Left ventricle myocardium superior (tissue), 1 donor: ENCODE results near the gene FAM53A. TPM values are rescaled to one million over a fixed set of nuclear protein-coding genes. Genes with fewer than 3 reads are reported as not detected.

Source experiments
- ATAC-seq: fragments of 200-7000 bp; cut with Tn5 transposase; one replicate; pipeline ENCODE4 v1.9.1; 2020; ENCODE audit warnings: mild to moderate bottlenecking, moderate library complexity
- DNase-seq: peaks from one replicate; pipeline ENCODE4 v3.0.0-alpha.2; 2020
- intact Hi-C: fragments of 100-400 bp; cut with micrococcal nuclease; formaldehyde crosslinking; loops from one replicate; pipeline ENCODE4 v1.11.0; 2022
- total RNA-seq: library from RNA; stranded (reverse); fragmentation: NEBNext Ultra II Directional; extraction: Animal tissue kit (Norgen Biotek cat#: 25700); gene quantifications from one replicate; pipeline ENCODE4 v1.2.1, GENCODE V29; 2021
- donor health status: DM: no; HTN: yes; CAD: no; lungs with severe emphysema.

Gene FAM53A
- total RNA-seq, 1 donor from 2014 or later: 1.3 TPM

DNA sequence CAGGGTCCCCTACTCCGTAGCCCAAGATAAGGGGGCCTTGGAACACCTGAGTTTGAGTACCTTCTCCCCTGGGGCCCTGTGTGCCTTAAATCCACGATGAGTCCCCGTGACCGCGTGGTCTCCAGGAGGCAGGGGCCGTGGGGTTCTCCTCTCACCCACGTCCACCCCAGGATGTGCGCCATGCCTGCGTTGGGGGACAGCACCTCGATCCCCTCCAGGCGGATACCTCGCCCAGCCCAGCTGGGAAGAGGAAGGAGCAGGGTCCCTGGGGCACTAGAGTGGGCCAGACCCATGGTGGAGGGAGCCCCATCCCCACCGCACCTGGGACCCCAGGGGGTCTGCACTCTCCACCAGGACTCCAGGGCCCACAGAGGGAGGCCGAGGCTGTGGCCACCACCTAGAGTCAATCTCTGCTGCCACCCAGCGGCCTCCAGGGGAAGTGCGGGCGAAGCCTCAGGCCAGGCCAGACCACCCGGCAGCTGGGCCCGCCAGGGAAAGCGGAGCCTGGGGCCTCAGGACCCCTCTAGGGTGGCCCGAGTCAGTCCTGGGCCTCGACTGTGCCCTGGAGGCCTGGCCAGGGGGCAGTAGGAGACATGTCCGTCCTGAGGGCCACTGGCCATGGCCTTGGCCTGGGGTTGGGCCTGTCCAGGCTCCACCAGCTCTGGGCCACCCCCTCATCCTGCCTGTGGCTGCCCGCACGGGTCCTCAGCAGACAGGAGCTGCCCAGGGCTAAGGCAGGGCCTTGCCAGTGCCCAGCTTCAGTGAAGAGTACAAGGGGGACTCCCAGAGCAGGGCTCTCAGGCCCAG, 55.0 kb downstream of the FAM53A start:
- DNase-seq (peak; percentile 79), ATAC-seq (peak; percentile 81)
- intact Hi-C loops: no loop called here

DNA sequence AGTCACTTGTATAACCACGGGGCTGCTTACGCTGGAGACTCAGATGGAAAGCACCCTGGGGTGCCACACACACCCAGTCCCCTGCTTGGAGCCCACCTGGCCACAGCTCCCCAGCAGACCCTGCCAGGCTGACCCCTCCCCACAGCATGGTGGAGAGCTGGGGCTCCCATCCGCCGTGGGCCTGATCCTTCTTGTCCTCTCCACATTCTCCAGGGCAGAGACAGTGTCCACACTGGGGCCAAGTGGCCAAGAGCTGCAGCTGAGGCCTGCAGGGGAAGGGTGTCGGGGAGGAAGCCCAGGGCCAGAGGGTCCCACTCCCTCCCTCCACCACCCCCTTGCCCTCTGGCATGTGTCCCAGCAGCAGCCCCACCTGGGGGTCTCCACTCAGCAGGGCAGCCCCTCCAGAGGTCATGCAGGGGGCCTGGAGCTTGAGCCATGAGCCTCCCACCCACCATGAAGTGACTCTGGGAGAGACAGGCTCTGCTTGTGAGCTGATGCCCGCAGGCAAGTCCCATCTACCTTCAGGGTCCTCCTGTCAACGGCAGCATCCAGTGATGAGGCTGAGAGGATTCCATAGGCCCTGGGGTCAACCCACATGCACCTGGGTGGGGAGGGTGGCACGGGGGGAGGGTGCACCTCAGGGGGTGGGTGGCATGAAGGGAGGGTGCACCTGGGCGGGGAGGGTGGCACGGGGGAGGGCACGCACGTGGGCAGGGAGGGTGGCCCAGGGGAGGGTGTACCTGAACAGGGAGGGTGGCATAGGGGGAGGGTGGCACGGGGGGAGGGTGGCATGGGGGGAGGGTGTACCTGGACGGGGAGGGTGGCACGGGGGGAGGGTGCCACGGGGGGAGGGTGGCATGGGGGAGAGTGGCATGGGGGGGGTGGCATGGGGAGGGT, 56.4 kb downstream of the FAM53A start:
- DNase-seq: no peak
- no peak for ATAC-seq
- intact Hi-C loops: no loop called here

DNA sequence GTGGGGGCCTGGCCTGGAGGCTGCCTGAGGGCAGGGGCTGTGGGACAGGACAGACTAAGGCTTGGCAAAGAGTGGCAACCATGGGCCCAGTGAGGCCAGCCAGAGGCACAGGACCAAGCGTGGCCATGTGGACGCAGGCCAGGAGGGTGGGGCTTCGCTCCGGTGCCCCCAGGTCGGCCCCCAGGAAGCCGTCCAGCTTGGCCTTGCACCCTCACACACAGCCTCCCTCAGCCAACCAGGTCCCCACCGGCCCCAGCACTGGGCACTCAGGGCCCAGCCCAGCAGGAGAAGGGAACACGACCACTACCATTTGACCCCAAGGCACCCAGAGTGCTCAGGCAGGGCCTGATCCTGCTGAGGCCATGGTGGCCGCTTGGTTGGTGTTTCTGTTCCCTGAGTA, 57.2 kb downstream of the FAM53A start:
- ATAC-seq: no peak
- no peak for DNase-seq
- intact Hi-C loops: no loop called here

DNA sequence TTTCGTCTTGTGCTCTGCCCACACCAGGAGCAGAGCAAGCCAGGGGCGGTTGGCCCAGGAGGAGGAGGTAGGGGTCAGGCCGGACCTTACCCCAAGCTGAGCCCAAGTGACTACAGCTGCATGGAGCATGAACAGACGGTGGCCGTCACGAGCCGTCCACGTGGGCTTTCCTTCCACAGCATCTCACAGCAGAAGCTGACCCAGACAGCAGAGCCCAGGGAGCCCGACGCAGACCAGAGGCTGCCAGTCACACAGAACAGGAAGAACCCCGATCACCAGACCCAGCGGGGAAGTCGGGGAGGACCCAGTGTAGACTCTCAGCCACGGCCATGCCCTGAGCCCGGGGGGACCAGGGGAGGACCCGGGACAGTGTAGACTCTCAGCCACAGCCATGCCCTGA, 58.0 kb downstream of the FAM53A start:
- DNase-seq (no peak), ATAC-seq (no peak)
- intact Hi-C loops: no loop called here

- intact Hi-C loops: no loop called here
- ATAC-seq: no peak
- DNase-seq: no peak
Measured at GRCh38 chr4:1625600-1626138, 58.4 kb downstream of the FAM53A start.

- ATAC-seq (no peak), DNase-seq (no peak)
- intact Hi-C loops: no loop called here
Measured at GRCh38 chr4:1624519-1624910, 59.6 kb downstream of the FAM53A start.

GRCh38 chr4:1623821-1624518, 60.1 kb downstream of the FAM53A start:
- DNase-seq (no peak), ATAC-seq (no peak)
- intact Hi-C loops: no loop called here

DNA sequence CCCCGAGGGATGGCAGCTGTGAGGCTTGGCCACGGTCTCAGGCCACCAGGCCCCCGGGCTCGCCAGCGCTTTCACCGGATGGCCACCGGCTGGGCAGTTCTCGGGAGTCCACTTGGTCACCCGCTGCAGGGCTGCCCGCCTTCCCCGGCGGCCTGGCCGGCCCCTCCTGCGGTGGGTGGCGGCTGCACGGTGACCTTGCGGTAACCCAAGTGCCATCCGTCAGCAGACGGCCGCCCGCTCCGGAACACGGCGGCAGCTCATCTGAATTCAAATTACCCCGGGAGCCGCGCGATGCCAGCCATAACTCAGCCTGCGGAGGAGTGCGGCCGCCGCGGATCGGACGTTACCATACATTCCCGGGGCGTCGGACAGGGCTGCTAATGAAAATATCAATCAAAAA, 60.7 kb downstream of the FAM53A start:
- DNase-seq (no peak), ATAC-seq (no peak)
- intact Hi-C loops: no loop called here

DNA sequence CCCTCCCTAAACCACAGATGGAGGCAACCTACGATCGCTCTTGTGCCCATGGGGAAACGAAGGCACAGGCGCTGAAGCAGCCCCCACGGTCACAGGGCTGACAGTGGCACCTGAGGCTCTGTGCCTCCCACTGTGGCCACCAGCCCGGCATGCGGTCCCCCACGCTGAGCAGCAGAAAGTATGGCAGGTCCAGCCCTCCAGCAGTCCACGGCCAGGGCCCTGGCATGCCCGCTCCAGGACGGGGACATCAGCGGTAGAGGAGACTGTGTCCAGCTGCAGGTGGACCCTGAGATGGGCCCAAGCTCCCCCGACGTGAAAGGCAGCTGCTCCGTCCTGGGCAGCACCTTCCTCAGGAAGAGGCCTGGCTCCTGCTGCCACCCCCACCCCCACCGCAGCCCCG, 61.2 kb downstream of the FAM53A start:
- intact Hi-C loops: no loop called here
- DNase-seq (no peak), ATAC-seq (no peak)

DNA sequence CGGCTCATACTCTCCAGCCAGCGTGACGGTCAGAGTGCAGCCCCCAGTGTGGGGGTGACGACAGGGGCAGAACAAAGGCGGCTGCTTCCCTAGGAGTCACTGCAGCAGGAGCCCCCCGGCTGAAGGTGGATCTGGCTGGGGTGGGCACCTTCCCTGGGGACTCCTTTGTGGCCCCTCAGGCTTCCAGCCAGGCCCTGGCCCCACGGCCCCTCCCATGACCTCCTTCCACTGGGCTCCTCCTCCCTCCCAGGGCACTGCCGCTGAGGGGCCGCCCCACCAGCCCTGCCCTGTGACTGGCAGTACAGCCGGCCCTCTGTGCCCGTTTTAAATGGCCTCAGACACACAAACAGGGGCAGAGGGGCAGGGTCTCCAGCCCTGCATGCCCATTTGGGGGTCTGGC, 61.9 kb downstream of the FAM53A start:
- intact Hi-C loops: no loop called here
- ATAC-seq (no peak), DNase-seq (no peak)

DNA sequence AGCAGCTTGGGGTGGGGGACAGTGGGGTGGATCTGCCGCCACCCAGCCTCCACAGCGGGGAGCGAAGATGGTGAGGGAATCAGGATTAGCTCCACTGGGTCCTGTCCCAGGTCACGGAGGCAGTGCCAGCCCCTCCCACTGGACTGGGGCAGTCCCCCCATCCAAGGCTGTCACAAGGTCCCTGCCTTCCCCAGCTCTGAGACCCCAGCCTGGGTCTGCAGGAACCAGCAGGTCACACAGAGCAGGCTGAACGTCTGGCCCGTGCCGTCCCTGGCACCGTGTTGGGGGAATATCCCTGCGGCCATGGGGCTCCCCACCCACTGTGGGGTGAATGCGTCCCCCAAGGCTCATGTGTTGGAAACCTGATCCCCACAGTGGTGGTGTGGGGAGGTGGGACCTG, 62.6 kb downstream of the FAM53A start:
- intact Hi-C loops: no loop called here
- DNase-seq (no peak), ATAC-seq (no peak)

- DNase-seq: no peak
Measured at GRCh38 chr4:1619151-1619672, 64.9 kb downstream of the FAM53A start.

GRCh38 chr4:1618438-1618837, 65.7 kb downstream of the FAM53A start:
- intact Hi-C loops: no loop called here
- DNase-seq (no peak), ATAC-seq (no peak)

More at GRCh38 chr4:1619151-1619672, 64.9 kb downstream of the FAM53A start:
- ATAC-seq: no peak
- intact Hi-C loops: no loop called here

GRCh38 chr4:1616557-1616930, 67.6 kb downstream of the FAM53A start:
- ATAC-seq (peak; percentile 61), DNase-seq (no peak)
- intact Hi-C loops: no loop called here

- intact Hi-C loops: no loop called here
- peak; percentile 71 for DNase-seq
- ATAC-seq: peak; percentile 86
Measured at GRCh38 chr4:1615786-1616556, 68.1 kb downstream of the FAM53A start.

- DNase-seq: no peak
- intact Hi-C loops: no loop called here
Measured at GRCh38 chr4:1614854-1615595, 69.1 kb downstream of the FAM53A start.

GRCh38 chr4:1614502-1614853, 69.6 kb downstream of the FAM53A start:
- intact Hi-C loops: no loop called here
- ATAC-seq: no peak
- no peak for DNase-seq

More at GRCh38 chr4:1614854-1615595, 69.1 kb downstream of the FAM53A start:
- ATAC-seq: no peak

DNA sequence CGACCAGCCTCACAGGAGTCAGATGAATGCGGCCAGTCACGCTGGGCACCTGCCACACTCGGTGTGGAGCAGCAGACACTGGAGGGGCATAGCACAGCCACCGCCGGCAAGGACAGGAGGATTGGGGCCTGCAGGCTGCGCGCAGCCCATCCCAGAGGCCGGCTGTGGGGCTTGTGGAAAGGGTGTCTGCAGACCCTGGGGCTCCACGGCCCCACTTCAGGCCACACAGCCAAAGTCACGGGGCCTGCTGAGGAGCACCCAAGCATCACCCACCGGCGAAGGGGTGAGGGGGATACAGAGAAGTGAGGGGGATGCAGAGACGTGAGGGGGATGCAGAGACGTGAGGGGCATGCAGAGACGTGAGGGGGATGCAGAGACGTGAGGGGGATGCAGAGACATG, 70.1 kb downstream of the FAM53A start:
- ATAC-seq (no peak), DNase-seq (no peak)
- intact Hi-C loops: no loop called here
